PC-3 (cell line): ENCODE results near the gene ZNF385B. TPM values are rescaled to one million over a fixed set of nuclear protein-coding genes. Genes with fewer than 3 reads are reported as not detected.

Experiments used
- ATAC-seq: fragments of 200-7000 bp; cut with Tn5 transposase; 2 replicates; pipeline ENCODE4 v1.9.1; 2020; ENCODE audit warnings: mild to moderate bottlenecking, moderate library complexity
- BruUV-seq: library from RNA; stranded (reverse); fragments of 400-500 nt; replicated peaks from 2 replicates; lab custom pipeline; 2021; lab: Mats Ljungman, UMichigan
- CTCF ChIA-PET: fragments of 300-600 bp; sonication (Branson Sonifier 250); formaldehyde crosslinking; loops from one replicate; lab custom pipeline; 2022; ENCODE audit warnings: antibody characterized with exemption; lab: Charles Lee
- POLR2A ChIA-PET: fragments of 300-600 bp; sonication (Branson Sonifier 250); formaldehyde crosslinking; loops from one replicate; lab custom pipeline; 2022; ENCODE audit warnings: antibody characterized with exemption; ENCODE audit not compliant: unreplicated experiment; lab: Charles Lee
- DNase-seq: peaks from one replicate; pipeline ENCODE4 v3.0.0-alpha.2; 2015
- H2AFZ ChIP-seq: fragments of 300-600 bp; sonication (generic); 2 replicates; pipeline ENCODE4 v1.6.0; 2016; ENCODE audit warnings: antibody characterized with exemption, low read length
- H3F3A ChIP-seq: fragments of 300-600 bp; sonication (generic); one replicate; pipeline ENCODE4 v1.6.0; 2017; ENCODE audit warnings: antibody characterized with exemption, low read length, control low read depth, mild to moderate bottlenecking; ENCODE audit not compliant: unreplicated experiment
- H3K27ac ChIP-seq: fragments of 300-600 bp; sonication (generic); 2 replicates; pipeline ENCODE4 v1.5.1; 2016; ENCODE audit warnings: mild to moderate bottlenecking, low read length
- H3K27me3 ChIP-seq: fragments of 300-600 bp; sonication (generic); 2 replicates; pipeline ENCODE4 v1.6.1; 2016; ENCODE audit warnings: low read length, mixed read lengths
- H3K36me3 ChIP-seq: fragments of 300-600 bp; sonication (generic); 2 replicates; pipeline ENCODE4 v1.6.1; 2016; ENCODE audit warnings: low read depth, mixed run types, low read length, mixed read lengths
- H3K4me1 ChIP-seq: fragments of 300-600 bp; sonication (generic); 2 replicates; pipeline ENCODE4 v1.5.1; 2016; ENCODE audit warnings: low read length; ENCODE audit not compliant: insufficient read depth
- H3K4me2 ChIP-seq: fragments of 300-600 bp; sonication (generic); 2 replicates; pipeline ENCODE4 v1.6.0; 2016; ENCODE audit warnings: low read length
- H3K4me3 ChIP-seq: fragments of 300-600 bp; sonication (generic); 2 replicates; pipeline ENCODE4 v1.5.1; 2016; ENCODE audit warnings: mild to moderate bottlenecking, low read length, mixed read lengths
- H3K79me2 ChIP-seq: fragments of 300-600 bp; sonication (generic); 2 replicates; pipeline ENCODE4 v1.6.1; 2017; ENCODE audit warnings: low read length, mixed read lengths
- H3K9ac ChIP-seq: fragments of 300-600 bp; sonication (generic); 2 replicates; pipeline ENCODE4 v1.6.0; 2016; ENCODE audit warnings: mild to moderate bottlenecking, low read length
- H3K9me2 ChIP-seq: fragments of 300-600 bp; sonication (generic); replicated peaks from 2 replicates; pipeline ENCODE4 v1.6.1; 2016; ENCODE audit warnings: mixed run types, low read length, mixed read lengths
- H3K9me3 ChIP-seq: fragments of 300-600 bp; sonication (generic); 2 replicates; pipeline ENCODE4 v1.6.1; 2016; ENCODE audit warnings: low read length, mixed read lengths
- H4K20me1 ChIP-seq: fragments of 300-600 bp; sonication (generic); 2 replicates; pipeline ENCODE4 v1.6.1; 2016; ENCODE audit warnings: low read length, mixed read lengths
- CTCF ChIP-seq: fragments of 300-600 bp; sonication (generic); conservative IDR thresholded peaks from 2 replicates; pipeline ENCODE4 v1.5.1; 2017; ENCODE audit warnings: antibody characterized with exemption, low read depth, mild to moderate bottlenecking, low read length
- EZH2 ChIP-seq: fragments of 300-600 bp; sonication (generic); IDR thresholded peaks from one replicate; pipeline ENCODE4 v1.6.1; 2017; ENCODE audit warnings: antibody characterized with exemption, mild to moderate bottlenecking, low read length; ENCODE audit not compliant: unreplicated experiment
- EZH2phosphoT487 ChIP-seq: fragments of 300-600 bp; sonication (generic); IDR thresholded peaks from 2 replicates; pipeline ENCODE4 v1.6.1; 2018; ENCODE audit warnings: mild to moderate bottlenecking, antibody characterized with exemption, low read length, borderline replicate concordance
- intact Hi-C: fragments of 100-400 bp; cut with micrococcal nuclease; formaldehyde crosslinking; loops from 2 replicates; pipeline ENCODE4 v1.9.0; 2023
- total RNA-seq: library from RNA; depleted of rRNA; stranded (reverse); fragments of >200 nt; gene quantifications from 2 replicates; pipeline ENCODE4 v1.2.3, GENCODE V29; 2014

ZNF385B gene
- total RNA-seq, 1 experiment from 2014 or later, result 2.4 TPM

GRCh38 chr2:179546656-179547055, 314.8 kb downstream of the ZNF385B start:
- no peak overlapping the region for H3K9ac ChIP-seq
- no peak overlapping the region for H2AFZ ChIP-seq
- no peak for TF ChIP-seq EZH2phosphoT487
- TF ChIP-seq CTCF, result no peak
- no peak for TF ChIP-seq EZH2
- POLR2A ChIA-PET, result no interaction called here
- no peaks in the 10 kb centered on the region for H3K9me2 ChIP-seq
- intact Hi-C loops, result no loop called here
- H3K27ac ChIP-seq, result no peak overlapping the region
- DNase-seq, result no peak
- no peaks in the 10 kb centered on the region for H3K4me1 ChIP-seq
- no TSS peak for BruUV-seq
- H3K36me3 ChIP-seq, result no peaks in the 10 kb centered on the region
- no peak overlapping the region for H3K4me2 ChIP-seq
- H3K9me3 ChIP-seq, result no peaks in the 10 kb centered on the region
- H3K4me3 ChIP-seq, result no peak overlapping the region
- no peaks in the 10 kb centered on the region for H4K20me1 ChIP-seq
- no peaks in the 10 kb centered on the region for H3F3A ChIP-seq
- ATAC-seq, result no peak
- CTCF ChIA-PET, result no interaction called here
- no peaks in the 10 kb centered on the region for H3K79me2 ChIP-seq
- no peaks in the 10 kb centered on the region for H3K27me3 ChIP-seq

GRCh38 chr2:179545024-179545423, 316.4 kb downstream of the ZNF385B start:
- no peaks in the 10 kb centered on the region for H3F3A ChIP-seq
- no peaks in the 10 kb centered on the region for H3K4me1 ChIP-seq
- H4K20me1 ChIP-seq, result no peaks in the 10 kb centered on the region
- no peaks in the 10 kb centered on the region for H3K9me3 ChIP-seq
- H2AFZ ChIP-seq, result no peak overlapping the region
- no peaks in the 10 kb centered on the region for H3K36me3 ChIP-seq
- BruUV-seq, result no TSS peak
- H3K4me2 ChIP-seq, result no peak overlapping the region
- no peaks in the 10 kb centered on the region for H3K27me3 ChIP-seq
- ChIA-PET CTCF (no interaction called here), POLR2A (no interaction called here)
- no peak overlapping the region for H3K9ac ChIP-seq
- H3K79me2 ChIP-seq, result no peaks in the 10 kb centered on the region
- no peak for ATAC-seq
- no peak for DNase-seq
- intact Hi-C loops, result no loop called here
- no peak overlapping the region for H3K4me3 ChIP-seq
- no peaks in the 10 kb centered on the region for H3K9me2 ChIP-seq
- TF ChIP-seq CTCF (no peak), EZH2phosphoT487 (no peak), EZH2 (no peak)
- no peak overlapping the region for H3K27ac ChIP-seq

- Histone ChIP-seq H3K4me3 (no peak overlapping the region), H3K79me2 (no peaks in the 10 kb centered on the region)
- intact Hi-C loops, result no loop called here
Observed at GRCh38 chr2:179543361-179543901, 318.0 kb downstream of the ZNF385B start.

More at GRCh38 chr2:179543361-179543901, 318.0 kb downstream of the ZNF385B start:
- Histone ChIP-seq H3F3A (no peaks in the 10 kb centered on the region), H3K4me1 (no peaks in the 10 kb centered on the region; the same call in 1 of the 2 replicates), H3K9me2 (no peaks in the 10 kb centered on the region), H4K20me1 (no peaks in the 10 kb centered on the region), H3K36me3 (no peaks in the 10 kb centered on the region), H2AFZ (no peak overlapping the region), H3K4me2 (no peak overlapping the region), H3K27me3 (no peaks in the 10 kb centered on the region), H3K9ac (no peak overlapping the region), H3K27ac (no peak overlapping the region), H3K9me3 (no peaks in the 10 kb centered on the region)
- ATAC-seq (peak; percentile 61), DNase-seq (peak; percentile 59)
- BruUV-seq, result no TSS peak
- POLR2A ChIA-PET, result no interaction called here
- CTCF ChIA-PET, result no interaction called here
- no peak for TF ChIP-seq CTCF
- TF ChIP-seq EZH2, result no peak
- no peak for TF ChIP-seq EZH2phosphoT487
